ENCODE results near the gene HDGF.
A peak's percentile ranks its signal among the peaks of the same experiment; 100 is the strongest.

Gene HDGF

DNA sequence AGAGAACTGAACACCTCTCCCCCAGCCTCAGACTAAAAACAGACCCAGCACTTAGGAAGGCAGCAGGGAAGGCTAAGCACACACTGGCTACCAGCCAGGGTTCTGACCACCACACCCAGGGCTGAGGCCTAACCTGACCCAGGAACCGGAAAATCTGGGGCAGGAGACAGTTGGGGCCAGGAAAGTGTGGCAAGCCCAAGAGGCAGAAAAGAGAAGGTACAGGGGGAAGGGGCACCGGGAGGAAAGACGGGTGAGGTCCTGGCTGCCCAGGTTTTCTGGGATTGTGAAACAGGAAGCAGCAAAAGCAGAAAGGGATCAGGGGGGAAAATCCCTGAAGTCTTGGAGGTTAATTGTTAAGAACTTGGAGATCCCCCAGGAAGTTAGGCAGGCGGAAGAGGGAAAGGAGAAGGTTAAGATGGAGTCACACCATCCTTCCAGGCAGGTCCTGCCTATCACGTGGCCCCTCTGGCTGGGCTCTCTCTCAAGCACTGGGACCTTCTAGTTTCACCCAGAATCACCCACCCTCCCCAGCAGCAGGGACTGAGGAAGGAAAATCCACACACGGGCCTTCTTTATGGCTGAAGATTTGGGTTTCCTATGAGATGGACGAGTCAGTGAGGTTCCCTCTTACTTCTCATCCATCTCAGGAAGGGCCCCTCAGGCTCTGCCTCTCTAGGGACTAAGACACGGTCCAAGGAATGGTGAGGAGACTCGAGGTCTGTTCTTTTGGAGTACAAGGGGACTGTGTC lies 2.6 kb downstream of the HDGF start:
- FAIRE-seq = peak; percentile 31
- no peak for DNase-seq (ENCODE audit: extremely low spot score, insufficient read length, low read depth)

DNA sequence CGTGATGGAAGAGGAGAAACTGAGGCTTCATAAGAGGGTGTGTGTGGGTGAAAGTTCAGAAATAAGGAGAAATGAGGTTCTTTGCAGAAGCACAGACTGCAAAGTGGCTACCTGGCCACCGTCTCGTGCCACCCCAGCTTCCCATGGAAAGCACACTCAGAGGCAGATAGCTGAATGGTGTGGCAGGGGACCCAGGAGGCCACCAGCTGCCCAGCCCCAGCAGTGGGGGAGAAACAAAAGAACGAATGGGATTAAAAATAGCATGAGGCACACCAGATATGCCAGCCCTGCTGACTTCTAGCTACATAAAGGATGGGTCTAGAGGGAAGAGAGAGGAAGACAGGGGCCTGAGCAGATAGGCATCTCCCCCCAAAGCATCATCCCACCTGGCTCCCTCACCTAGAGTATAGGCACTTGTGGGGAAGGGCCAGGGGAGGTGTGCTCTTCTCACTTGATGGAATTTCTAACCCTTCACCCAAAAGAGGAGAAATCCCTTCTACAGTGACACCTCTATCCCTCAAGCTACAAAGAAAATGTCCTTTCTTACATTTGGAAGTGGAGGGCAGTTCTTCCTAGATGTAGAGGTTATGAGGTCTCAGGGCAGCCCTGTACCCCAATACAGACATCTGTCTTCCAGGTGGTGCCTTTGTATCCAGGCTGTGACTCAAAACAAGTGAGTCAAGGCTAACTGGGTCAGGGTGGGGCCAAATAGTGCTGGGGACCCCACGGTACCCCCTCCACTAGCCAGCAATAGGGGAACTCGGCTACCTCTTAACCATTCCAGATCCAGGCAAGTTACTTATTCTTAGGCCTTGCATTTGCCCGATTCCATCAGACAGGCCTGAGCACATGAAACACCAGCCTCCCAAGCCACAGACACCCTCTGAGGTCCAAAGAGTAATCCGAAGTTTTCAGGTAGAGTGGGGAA lies 3.5 kb downstream of the HDGF start:
- DNase-seq (ENCODE audit: extremely low spot score, insufficient read length, low read depth) = no peak
- no peak for FAIRE-seq

GRCh38 chr1:156746728-156747631 lies 4.5 kb downstream of the HDGF start:
- DNase-seq (ENCODE audit: extremely low spot score, insufficient read length, low read depth) (no peak), FAIRE-seq (no peak)

GRCh38 chr1:156746406-156746727 lies 5.1 kb downstream of the HDGF start:
- FAIRE-seq (no peak), DNase-seq (ENCODE audit: extremely low spot score, insufficient read length, low read depth) (no peak)

DNA sequence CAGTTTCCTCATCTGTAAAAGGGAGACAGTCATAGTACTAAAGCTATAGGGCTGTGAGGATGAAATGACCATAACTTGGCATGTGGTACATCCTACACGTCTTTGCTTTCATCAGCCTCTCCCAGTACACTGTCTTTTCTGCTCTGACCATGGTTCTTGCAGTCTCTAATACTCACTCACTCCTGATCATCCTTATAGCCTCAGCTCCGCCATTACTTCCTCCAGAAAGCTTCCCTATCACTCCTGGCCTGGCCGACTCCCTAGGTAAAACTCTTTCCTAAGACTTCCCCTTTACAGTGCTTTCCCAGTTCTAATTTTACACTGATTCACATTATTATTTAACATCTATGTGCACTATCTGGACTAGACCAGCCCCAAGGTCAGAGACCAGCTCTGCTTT lies 5.6 kb downstream of the HDGF start:
- FAIRE-seq = no peak
- DNase-seq (ENCODE audit: extremely low spot score, insufficient read length, low read depth) = no peak

DNA sequence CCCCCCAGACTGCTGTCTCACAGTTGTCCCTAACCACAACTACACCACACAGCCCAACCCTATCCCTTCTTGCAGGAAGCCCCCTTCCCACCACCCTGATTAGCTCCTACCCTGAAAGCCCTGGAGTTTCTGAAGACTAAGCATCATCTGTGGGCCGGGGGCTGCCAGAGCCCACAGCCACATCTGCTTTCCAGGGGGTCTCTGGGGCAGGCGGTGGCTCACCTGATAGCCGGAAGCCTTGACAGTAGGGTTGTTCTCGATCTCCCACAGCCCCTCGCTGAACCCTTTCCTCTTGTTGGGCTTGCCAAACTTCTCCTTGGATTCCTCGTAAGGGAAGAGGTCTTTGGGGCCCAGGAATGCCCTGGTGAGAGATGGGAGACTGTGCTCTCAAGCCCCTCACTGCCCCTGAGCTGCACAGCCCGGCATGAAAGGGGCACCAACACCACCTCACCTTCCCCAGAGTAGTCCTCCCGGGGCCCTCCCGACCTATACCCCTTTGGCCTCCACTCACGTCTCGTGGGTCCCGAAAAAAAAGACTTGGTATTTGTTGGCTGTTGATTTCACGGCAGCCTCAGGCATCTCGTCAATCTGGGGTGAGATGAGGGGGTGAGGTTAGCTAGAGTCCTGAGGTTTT lies 6.6 kb downstream of the HDGF start:
- no peak for DNase-seq (ENCODE audit: extremely low spot score, insufficient read length, low read depth)
- no peak for FAIRE-seq

DNA sequence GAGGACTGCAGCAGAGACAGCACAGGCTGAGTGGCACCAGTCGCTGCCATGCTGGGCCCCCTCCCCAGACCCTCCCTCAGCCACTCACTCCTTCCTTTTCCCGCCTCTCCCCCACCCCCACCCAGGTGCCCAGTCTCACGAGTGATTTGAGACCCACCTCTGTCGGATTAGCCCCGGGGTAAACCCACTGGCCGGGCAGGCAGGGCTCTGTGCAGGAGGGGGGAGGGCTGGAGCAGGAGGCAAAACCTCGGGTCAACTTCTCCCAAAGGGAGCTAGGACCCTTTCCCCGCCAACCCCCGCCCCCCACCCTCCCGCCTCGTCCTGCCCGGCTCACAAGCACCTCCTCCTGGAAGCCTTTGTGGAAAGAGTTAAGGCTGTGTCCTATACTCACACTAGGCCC lies 7.1 kb downstream of the HDGF start:
- FAIRE-seq (no peak), DNase-seq (ENCODE audit: extremely low spot score, insufficient read length, low read depth) (no peak)

DNA sequence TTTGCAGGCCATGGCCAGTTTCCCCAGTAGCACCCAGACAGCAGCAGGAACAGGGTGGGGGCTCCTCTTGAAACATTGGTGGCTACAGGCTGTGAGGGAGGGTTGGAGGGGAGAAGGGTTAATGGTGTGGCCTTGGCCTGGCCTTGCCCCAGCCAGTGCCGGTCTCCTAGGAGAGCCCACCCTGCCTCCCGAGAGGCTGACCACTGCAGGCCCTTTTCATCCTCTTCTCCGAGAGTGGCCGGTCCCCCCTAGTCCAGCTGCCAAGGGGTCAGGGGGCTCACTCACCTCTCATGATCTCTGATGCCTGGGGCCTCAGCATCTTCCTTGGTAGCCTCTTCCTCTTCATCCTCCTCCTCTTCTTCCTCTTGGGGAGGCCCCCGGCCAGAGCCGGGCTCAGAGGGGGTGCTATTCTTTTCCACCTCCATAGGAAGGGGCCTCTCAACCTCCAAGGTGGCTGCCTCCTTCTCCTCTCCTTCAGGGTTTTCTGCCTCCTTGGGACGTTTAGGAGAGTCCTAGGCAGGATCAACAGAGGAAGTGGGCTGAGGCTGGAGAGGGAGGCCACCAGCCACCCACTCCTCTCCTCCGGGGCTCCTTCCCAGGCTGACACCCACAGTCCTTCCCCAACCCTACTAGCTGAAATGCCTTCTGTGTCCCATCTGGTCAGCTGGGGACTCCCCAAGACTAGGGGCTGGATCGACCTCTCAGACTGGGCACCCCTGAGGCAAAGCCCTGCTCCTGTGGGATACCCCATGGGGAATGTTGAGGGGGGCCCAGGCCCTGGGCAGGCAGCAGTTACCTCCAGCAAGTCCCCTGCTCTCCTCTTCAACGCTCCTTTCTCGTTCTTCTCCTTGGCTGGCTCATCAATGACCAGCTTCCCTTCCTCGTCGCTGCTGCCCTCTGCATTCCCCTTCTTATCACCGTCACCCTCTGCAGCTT lies 7.8 kb downstream of the HDGF start:
- no peak for FAIRE-seq
- DNase-seq (ENCODE audit: extremely low spot score, insufficient read length, low read depth) = no peak

DNA sequence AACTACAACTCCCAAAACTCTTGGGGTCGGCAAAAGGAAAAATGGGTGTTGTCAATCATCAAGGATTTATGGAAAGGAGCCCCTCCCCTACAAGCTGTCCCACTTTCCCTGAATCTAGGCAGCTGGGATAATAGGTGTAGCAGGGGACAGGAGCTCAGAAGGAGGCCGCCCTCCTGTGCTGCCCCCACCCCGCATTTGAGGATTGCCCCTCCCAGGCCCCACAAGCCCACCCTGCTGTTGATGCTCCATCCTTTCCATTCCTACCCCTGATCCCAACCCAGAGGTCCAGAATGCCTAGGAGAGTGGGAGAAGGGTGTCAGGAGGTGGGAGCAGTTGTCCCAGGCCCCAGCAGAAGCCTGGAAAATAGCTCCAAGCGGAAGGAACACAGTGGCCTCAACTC lies 8.7 kb downstream of the HDGF start:
- FAIRE-seq = no peak

GRCh38 chr1:156742017-156742416 lies 9.5 kb downstream of the HDGF start:
- no peak for DNase-seq (ENCODE audit: extremely low spot score, insufficient read length, low read depth)
- FAIRE-seq = no peak

More for the DNA sequence above, 8.7 kb downstream of the HDGF start:
- no peak for DNase-seq (ENCODE audit: extremely low spot score, insufficient read length, low read depth)

DNA sequence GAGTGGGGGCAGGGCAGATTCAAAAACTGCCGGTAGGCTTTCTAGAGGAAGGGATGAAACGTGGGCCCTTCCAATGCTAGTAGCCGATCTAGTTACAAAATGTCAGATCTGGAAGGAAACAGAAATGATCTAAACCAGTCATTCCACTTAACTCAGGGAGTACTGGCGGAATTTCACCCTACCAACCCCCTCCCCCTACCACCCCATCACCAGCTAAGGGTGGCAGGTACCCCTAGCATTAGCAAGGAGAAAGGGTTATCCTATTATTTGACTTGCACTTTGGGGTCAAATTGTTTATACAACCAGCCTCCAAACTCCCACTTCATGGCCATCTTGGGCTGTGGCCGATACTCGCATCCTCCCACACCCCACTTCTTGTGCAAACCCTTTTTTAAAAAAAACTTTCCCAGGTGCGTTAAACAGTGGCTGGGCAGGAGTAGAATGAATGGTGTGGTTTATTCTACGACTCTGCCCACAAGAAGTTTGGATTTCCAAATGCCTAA lies 9.9 kb downstream of the HDGF start:
- FAIRE-seq = no peak
- DNase-seq (ENCODE audit: extremely low spot score, insufficient read length, low read depth) = no peak

GRCh38 chr1:156740741-156741480 lies 10.6 kb downstream of the HDGF start, which contains the start of gene MRPL24:
Gene MRPL24, minus strand, starts transcription at chr1:156741088. Its CDS starts 2,384 bp downstream, at chr1:156738704.
- FAIRE-seq (peak; percentile 100), DNase-seq (ENCODE audit: extremely low spot score, insufficient read length, low read depth) (peak; percentile 91)

GRCh38 chr1:156740237-156740740 lies 11.2 kb downstream of the HDGF start:
- no peak for DNase-seq (ENCODE audit: extremely low spot score, insufficient read length, low read depth)
- no peak for FAIRE-seq

GRCh38 chr1:156738916-156739315 lies 12.6 kb downstream of the HDGF start:
- FAIRE-seq (no peak), DNase-seq (ENCODE audit: extremely low spot score, insufficient read length, low read depth) (no peak)

GRCh38 chr1:156738407-156738806 lies 13.1 kb downstream of the HDGF start:
- DNase-seq (ENCODE audit: extremely low spot score, insufficient read length, low read depth) (no peak), FAIRE-seq (no peak)

DNA sequence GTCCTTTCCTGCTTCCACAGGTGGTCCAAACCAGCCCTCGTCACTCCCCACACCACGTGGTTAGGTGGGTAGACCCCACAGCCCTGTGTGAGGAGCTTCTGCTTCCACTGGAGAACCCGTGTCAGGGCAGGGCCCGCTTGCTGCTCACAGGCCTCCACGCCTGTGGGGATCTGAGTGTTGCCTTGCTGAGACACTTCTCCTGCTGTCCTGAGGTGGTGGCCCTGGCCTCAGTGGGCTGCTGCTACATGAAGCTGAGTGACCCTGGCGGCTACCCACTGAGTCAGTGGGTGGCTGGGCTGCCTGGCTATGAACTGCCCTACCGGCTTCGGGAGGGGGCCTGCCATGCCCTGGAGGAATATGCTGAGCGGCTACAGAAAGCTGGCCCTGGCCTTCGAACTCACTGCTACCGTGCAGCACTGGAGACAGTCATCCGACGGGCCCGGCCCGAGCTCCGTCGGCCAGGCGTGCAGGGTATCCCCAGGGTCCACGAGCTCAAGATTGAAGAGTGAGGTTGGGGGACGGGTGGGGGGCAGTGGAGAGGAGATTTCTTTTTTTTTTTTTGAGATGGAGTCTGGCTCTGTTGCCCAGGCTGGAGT lies 17.4 kb downstream of the HDGF start:
- DNase-seq (ENCODE audit: extremely low spot score, insufficient read length, low read depth) = no peak
- FAIRE-seq = no peak
